Activated CD8-positive, alpha-beta memory T cell treated with anti-CD3 and anti-CD28 coated beads, Interleukin-2, amount 50 U/mL, for 1 hour (primary cell): ENCODE data around the gene KLRC2.
"Not testable (repeated sequence)": the region's sequence is repeated elsewhere in the genome, so short reads cannot be mapped to it uniquely, and the experiment has no call there.

ENCODE experiments used
- DNase-seq: peaks from one replicate; pipeline ENCODE4 v3.0.0-alpha.2; 2020; ENCODE audit errors: extremely low read depth

Gene KLRC2

DNA sequence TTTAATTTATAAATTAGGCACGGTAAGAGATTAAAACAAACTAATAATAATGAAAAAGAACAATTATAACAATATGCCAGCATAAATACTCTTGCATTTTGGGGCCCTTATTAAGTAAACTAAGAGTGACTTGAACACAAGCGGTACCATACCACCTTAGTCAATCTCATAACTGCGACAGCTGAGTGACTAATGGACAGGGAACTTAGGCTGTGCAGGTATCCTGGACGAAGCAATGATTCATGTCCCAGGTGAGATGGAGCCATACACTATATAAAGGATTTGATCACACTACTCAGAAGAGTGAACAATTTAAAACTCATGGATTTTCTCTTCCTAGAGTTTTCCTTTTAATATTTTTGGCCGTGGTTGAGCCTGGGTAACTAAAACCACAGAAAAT is 30.5 kb downstream of the KLRC2 start:
- no peak for DNase-seq

DNA sequence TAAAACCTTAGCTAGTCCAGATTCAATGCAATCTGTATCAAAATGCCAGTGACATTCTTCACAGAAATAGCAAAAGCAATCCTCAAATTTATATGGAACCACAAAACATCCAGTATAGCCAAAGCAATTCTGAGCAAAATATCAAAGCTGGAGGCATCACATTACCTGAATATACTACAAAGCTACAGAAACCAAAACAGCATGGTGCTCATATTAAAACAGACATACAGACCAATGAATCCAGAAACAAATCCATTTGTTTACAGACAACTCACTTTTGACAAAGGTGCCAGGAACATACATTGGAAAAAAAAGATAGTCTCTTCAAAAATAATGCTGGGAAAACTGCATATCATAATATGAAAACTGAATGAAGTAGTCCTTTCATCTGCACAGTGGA is 31.0 kb downstream of the KLRC2 start:
- DNase-seq, result no peak

DNA sequence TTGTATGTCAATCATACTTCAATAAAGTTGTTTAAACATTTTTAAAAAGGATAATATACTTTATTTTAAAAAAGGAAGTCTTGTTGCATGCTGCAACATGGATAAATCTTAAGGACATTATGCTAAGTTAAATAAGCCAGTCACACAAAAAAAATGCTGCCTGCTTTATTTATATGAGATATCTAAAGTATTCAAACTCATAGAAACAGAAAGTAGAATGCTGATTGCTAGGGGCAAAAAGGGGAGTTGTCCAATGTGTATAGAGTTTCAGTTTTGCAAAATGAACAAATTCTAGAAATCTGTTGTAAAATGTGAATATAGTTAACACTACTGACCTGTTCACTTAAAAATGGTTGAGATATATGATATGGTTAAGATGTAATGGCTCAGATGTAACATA is 35.0 kb downstream of the KLRC2 start:
- no peak for DNase-seq

DNA sequence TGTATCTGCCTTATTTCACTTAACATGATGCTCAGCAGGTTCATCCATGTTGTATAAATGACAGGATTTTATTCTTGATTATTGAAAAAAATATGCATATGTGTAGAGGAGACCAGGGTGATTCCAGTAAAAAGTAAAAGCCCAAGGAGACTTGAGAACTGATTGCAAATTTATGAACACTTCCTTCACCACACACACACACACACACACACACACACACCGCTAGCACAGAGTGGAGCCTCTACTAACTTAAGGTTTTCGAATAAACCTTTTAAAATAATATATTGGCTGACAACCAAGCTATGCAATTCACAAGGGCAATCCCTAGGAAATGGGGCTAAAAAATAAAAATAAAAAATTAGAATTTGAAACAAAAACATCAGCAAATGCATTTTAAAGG is 37.6 kb downstream of the KLRC2 start:
- no peak for DNase-seq

DNA sequence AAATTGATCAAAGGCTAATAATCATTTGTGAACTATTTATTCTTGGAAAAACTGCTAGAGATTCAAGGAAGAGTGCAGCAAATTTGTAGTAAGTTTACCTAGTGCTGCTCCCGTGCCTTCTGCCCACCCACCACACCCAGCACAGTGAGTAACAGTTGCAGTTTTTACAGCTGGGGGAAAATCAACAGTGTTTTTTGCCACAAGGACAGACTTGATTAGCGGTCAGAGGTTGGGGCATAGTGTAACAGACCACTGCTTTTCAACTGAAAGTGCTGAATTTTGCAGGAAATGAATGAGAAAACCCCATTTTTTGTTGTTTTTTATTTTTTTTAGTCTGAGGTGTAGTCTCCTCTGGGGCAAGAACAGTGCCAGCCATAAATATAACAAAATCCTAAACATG is 38.5 kb downstream of the KLRC2 start:
- DNase-seq, result no peak

DNA sequence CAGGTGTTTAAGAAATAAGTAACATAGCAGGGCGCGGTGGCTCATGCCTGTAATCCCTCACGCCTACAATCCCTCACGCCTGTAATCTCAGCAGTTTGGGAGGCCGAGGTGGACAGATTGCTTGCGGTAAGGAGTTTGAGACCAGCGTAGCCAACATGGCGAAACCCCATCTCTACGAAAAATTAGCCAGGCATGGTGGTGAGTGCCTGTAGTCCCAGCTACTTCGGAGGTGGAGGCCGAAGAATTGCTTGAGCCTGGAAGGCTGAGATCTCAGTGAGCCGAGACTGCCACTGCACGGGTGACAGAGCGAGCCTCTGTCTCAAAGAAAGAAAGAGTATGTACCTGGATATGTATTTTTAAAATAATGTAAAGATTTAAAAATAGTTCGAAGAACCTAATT is 39.6 kb downstream of the KLRC2 start:
- not testable (repeated sequence) for DNase-seq

DNA sequence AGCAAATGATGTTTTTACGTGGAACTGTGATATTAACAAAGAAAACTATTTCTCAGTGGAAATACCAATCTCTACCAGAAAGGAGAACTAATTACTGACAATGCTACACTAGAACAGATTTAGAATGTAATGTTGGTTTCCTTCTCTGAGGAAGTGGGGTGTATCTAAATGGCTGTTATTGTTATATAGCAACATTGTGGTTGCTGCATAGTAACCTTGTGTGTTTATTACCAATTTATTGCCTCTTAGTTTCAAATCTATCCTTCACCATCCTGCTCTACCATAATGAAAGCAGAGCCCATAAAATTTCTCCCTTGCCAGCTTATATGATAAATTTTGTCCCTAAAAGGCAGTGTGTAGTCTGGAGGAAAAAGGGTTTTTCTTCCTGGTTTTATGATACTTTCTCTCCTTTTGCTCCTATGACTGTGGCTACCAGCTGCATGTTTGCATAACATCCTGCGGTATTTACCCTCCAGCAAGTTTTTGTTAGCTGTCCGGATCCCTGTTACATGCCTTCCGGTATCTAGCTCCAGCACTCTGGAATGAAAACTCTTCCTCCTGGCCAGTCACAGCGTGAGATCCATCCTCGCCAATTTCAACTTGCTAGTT is 40.3 kb downstream of the KLRC2 start:
- no peak for DNase-seq

DNA sequence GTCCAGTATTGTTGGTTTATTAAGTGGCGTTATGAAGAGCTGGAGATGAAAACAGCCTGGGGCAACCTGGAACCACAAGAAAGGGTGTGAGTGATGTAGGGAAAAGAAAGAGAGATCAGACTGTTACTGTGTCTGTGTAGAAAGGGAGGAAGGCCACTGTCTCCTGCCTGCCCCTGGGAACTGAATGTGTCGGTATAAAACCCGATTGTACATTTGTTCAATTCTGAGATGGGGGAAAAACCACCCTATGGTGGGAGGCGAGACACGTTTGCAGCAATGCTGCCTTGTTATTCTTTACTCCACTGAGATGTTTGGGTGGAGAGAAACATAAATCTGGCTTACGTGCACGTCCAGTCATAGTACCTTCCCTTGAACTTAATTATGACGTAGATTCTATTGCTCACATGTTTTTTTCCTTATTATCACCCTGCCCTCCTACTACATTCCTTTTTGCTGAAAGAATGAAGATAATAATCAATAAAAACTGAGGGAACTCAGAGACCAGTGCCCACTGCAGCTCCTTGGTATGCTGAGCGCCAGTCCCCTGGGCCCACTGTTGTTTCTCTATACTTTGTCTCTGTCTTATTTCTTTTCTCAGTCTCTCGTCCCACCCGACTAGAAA is 41.2 kb downstream of the KLRC2 start:
- peak; percentile 56 for DNase-seq

DNA sequence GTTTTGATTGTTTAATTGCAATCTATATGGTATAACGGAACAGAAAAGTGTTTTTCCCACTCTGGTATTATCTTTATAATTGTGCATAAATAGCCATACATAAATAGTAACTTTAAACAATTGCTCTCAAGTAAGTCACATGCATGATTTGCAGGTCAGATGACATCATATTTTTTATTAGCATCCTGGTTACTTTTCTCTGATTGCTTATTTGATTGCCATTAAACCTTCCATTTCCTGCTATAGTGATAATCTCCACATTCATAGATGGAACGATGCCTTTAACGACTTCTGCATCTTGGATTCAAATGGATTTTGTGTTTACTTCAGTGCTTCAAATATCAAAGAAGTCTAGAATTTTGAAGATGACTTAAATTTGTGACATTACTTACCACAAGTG is 42.5 kb downstream of the KLRC2 start:
- no peak for DNase-seq

DNA sequence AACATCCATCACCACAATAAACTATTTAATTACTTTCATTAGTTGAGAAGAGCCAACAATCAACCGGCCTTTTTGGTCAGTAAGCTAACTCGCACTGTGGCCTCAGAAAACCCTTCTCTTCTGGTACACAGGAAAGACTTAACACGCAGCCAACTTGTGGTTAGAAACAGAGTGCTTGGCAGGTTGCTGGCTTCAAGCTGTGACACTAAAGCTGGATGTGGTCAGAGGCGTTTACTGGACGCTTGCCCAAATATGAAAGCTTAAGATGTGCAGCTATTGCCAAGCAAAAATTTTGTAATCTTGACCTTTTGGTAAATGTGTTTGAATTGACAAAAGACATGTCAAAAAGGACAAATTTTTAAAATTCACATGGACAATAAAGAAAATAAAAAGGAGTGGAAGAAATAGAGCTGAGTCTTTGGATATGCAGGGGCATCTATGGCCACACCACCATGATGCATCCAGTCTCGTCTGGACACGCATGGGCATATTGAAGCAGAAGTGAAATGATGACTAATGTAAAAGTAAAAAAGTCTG is 43.3 kb downstream of the KLRC2 start:
- DNase-seq, result no peak

DNA sequence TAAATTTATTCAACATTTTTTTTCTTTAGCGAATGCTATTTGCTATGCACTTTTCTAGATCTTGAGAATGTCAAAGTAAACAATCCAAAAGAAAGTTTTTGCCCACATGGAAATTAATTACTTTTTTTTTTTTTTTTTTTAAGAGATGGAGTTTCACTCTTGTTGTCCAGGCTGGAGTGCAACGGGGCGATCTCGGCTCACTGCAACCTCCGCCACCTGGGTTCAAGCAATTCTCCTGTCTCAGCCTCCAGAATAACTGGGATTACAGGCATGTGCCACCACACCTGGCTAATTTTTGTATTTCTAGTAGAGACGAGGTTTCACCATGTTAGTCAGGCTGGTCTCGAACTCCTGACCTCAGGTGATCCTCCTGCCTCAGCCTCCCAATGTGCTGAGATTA is 44.8 kb downstream of the KLRC2 start:
- not testable (repeated sequence) for DNase-seq

DNA sequence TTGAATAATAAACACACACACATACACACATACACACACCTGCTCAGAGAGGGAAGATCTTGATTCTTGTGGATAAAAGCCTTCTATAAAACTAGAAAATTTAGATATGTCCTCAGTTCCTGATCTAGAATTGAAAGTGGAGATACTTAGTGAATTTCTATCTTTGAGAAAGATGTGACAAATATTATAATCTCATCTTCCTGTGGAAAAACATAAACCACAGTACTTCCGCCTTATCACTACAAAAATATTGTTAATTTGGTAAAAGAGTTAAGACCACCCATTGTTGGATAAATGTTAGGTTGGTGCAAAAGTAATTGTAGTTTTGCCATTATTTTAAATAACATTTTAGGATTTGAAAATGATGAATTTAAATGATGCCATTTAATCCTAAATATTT is 45.9 kb downstream of the KLRC2 start, which contains the start of gene KLRK1:
Gene KLRK1 (minus strand): TSS at position 138 of the 400 bp plus-strand sequence. CDS start 1,231 bp downstream, outside the sequence.
- DNase-seq, result no peak

DNA sequence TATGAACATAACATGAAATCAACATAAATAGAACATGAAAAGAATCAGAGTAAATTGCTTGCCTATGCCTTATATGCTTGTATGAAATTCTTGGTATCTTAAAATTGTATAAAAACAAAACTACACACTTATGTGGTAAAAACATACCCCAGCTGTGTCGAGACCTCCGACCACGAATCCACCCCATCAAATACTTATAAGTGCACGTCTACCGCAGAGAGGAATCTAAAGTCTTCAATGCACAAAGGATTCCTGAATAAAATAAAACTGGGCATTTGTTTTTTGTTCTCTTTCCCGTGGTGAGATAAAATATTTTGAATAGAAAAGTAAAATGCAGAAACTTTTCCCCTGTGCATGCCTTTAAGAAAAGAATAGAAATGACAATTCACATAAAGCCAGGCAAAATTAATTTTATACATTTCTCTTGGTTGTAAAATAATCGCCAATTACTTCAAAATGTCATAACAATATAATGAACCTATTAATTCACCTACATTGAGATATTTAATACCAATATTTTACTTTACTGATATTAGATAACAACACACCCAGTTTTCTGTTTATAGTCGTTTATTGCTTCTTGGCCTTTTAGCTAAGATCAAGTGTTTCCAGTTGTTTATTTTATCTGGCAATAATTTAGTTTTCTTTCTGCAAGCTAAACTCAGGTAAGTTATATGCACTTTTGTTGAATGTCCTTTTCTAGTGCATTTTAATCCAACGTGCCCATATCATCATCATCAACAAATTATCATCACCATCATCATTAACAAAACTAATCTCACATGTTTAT is 47.0 kb downstream of the KLRC2 start:
- no peak for DNase-seq

DNA sequence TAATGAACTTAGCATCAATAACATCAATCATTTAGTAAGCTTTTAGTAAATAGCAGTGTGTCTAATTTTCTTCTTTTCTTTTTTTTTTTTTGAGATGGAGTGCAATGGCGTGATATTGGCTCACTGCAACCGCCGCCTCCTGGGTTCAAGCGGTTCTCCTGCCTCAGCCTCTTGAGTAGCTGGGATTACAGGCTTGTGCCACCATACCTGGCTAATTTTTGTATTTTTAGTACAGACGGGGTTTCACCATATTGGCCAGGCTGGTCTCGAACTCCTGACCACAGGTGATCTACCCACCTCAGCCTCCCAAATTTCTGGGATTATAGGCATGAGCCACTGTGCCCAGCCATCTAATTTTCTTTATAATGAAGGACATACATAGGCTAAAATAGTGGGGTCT is 48.3 kb downstream of the KLRC2 start:
- DNase-seq, result not testable (repeated sequence)

DNA sequence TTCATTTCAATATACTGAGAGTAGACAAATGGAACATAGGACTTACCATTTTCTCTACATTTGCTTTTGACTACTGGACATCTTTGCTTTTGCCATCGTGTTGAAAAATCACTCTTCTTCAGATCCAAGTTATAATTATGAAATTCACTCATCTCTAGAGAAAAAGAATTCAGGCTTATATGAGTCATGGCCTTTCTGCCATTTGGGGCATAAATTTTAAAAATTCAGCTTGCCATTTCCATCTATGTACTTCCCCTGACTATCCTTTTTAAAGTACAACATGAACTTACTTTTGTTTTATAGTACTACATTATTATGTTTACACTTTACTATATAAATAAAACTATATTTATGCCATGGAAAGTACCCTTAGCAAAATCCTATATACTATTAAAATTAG is 49.0 kb downstream of the KLRC2 start:
- no peak for DNase-seq

DNA sequence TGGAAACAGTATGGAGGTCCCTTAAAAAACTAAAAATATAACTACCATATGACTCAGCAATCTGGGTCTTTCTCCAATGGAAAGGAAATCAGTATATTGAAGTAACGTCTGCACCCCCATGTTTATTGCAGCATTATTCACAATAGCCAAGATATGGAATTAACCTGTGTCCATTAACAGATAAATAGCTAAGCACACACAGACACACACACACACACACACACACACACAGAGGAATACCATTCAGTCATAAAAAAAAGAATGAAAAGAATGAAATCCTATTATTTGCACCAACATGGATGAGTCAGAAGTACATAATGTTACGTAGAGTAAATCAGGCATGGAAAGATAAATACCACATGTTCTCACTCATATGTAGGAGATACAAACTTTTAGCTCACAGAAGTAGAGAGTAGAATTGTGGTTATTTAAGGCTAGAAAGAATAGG is 50.6 kb downstream of the KLRC2 start:
- DNase-seq, result no peak

DNA sequence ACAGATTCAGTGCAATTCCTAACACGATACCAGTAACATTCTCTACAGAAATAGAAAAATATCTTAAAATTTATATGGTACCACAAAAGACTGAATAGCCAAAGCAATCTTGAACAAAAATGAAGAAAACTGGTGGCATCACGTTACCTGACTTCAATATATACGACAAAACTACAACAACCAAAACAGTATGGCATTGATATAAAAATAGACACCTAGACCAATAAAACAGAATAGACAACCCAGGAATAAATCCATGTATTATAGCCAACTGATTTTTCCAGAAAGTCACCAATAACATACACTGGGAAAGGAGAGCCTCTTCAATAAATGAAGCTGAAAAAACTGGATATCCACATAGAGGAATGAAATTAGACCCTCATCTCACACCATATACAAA is 51.6 kb downstream of the KLRC2 start:
- DNase-seq, result no peak

DNA sequence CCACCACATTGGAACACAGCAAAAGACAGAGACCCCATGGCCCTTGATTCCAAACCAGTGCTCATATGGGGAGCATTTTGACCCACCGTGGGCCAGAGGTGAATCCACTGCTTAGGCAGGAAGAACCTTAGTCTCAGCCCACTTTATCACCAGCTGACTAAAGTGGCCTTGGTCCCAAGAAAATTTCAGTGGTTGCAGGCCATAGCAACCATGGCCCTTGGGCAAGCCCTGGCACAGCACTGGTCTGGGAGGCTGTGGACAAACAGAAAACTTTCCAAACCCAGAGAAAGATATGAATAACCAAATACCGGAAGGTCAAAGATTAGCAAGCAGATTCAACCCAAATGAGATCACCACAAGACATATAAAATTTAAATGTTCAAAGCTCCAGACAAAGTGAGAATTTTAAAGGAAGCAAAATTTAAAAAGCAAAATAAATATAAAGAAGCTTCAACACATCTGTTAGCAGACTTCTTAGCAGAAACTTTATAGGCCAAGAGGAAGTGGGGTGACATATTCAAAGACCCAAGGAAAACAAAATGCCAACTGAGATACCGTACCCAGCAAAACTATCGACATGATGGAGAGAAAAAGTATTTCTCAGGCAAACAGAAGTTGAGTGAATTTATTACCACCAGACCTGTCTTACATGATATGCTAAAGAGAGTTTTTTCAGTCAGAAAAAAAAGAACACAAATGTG is 53.7 kb downstream of the KLRC2 start:
- no peak for DNase-seq
